Measurements from ENCODE around the gene C20orf204. TPM values are rescaled to one million over a fixed set of nuclear protein-coding genes. Genes with fewer than 3 reads are reported as not detected.

The C20orf204 gene
- total and polyA plus RNA-seq, 2 of the 8 experiments (the other 6 are each of a cell fraction or from before 2014, with no cell fraction given), result 0.39 to 0.52 TPM

DNA sequence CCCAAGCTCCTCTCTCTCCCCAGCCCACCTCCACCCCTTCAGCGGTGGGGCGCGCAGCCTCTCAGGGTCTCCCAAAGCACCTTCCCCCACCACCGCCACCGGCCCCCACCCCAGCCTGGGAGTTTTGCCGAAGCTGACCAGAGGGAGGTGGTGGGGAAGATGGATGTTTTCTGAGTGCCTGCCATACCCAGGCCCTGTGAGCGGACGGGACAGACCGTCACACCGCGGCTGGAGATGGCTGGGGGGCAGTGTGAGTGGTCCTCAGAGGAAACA lies 5.7 kb downstream of the C20orf204 start (continued):
- TF ChIP-seq, protein P1, sequence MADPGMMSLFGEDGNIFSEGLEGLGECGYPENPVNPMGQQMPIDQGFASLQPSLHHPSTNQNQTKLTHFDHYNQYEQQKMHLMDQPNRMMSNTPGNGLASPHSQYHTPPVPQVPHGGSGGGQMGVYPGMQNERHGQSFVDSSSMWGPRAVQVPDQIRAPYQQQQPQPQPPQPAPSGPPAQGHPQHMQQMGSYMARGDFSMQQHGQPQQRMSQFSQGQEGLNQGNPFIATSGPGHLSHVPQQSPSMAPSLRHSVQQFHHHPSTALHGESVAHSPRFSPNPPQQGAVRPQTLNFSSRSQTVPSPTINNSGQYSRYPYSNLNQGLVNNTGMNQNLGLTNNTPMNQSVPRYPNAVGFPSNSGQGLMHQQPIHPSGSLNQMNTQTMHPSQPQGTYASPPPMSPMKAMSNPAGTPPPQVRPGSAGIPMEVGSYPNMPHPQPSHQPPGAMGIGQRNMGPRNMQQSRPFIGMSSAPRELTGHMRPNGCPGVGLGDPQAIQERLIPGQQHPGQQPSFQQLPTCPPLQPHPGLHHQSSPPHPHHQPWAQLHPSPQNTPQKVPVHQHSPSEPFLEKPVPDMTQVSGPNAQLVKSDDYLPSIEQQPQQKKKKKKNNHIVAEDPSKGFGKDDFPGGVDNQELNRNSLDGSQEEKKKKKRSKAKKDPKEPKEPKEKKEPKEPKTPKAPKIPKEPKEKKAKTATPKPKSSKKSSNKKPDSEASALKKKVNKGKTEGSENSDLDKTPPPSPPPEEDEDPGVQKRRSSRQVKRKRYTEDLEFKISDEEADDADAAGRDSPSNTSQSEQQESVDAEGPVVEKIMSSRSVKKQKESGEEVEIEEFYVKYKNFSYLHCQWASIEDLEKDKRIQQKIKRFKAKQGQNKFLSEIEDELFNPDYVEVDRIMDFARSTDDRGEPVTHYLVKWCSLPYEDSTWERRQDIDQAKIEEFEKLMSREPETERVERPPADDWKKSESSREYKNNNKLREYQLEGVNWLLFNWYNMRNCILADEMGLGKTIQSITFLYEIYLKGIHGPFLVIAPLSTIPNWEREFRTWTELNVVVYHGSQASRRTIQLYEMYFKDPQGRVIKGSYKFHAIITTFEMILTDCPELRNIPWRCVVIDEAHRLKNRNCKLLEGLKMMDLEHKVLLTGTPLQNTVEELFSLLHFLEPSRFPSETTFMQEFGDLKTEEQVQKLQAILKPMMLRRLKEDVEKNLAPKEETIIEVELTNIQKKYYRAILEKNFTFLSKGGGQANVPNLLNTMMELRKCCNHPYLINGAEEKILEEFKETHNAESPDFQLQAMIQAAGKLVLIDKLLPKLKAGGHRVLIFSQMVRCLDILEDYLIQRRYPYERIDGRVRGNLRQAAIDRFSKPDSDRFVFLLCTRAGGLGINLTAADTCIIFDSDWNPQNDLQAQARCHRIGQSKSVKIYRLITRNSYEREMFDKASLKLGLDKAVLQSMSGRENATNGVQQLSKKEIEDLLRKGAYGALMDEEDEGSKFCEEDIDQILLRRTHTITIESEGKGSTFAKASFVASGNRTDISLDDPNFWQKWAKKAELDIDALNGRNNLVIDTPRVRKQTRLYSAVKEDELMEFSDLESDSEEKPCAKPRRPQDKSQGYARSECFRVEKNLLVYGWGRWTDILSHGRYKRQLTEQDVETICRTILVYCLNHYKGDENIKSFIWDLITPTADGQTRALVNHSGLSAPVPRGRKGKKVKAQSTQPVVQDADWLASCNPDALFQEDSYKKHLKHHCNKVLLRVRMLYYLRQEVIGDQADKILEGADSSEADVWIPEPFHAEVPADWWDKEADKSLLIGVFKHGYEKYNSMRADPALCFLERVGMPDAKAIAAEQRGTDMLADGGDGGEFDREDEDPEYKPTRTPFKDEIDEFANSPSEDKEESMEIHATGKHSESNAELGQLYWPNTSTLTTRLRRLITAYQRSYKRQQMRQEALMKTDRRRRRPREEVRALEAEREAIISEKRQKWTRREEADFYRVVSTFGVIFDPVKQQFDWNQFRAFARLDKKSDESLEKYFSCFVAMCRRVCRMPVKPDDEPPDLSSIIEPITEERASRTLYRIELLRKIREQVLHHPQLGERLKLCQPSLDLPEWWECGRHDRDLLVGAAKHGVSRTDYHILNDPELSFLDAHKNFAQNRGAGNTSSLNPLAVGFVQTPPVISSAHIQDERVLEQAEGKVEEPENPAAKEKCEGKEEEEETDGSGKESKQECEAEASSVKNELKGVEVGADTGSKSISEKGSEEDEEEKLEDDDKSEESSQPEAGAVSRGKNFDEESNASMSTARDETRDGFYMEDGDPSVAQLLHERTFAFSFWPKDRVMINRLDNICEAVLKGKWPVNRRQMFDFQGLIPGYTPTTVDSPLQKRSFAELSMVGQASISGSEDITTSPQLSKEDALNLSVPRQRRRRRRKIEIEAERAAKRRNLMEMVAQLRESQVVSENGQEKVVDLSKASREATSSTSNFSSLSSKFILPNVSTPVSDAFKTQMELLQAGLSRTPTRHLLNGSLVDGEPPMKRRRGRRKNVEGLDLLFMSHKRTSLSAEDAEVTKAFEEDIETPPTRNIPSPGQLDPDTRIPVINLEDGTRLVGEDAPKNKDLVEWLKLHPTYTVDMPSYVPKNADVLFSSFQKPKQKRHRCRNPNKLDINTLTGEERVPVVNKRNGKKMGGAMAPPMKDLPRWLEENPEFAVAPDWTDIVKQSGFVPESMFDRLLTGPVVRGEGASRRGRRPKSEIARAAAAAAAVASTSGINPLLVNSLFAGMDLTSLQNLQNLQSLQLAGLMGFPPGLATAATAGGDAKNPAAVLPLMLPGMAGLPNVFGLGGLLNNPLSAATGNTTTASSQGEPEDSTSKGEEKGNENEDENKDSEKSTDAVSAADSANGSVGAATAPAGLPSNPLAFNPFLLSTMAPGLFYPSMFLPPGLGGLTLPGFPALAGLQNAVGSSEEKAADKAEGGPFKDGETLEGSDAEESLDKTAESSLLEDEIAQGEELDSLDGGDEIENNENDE (IDR thresholded peaks at IDR 0.05; ENCODE audit: insufficient replicate concordance, low read length), result no peak
- no peak for TF ChIP-seq RBBP5 (IDR thresholded peaks at IDR 0.05; ENCODE audit: borderline replicate concordance, low read depth, low read length)
- no peak for TF ChIP-seq CBX5 (IDR thresholded peaks at IDR 0.05; ENCODE audit: low read depth, low read length)
- TF ChIP-seq KDM1A (IDR thresholded peaks at IDR 0.05; ENCODE audit: borderline replicate concordance, low read length), result no peak
- no peak for TF ChIP-seq KDM4A (IDR thresholded peaks at IDR 0.05; ENCODE audit: low read depth, low read length, severe bottlenecking)
- TF ChIP-seq ZNF274 (IDR thresholded peaks at IDR 0.05; ENCODE audit: borderline replicate concordance, extremely low read depth, low read length), result no peak
- no peak for TF ChIP-seq RXRA (IDR thresholded peaks at IDR 0.05; ENCODE audit: insufficient read depth, low read depth, low read length)
